Tibial artery (tissue), 4 donors: ENCODE data around the gene STYXL1.
A peak's percentile ranks its signal among the peaks of the same experiment; 100 is the strongest.

ENCODE experiments used
- DNase-seq, 2 donors: peaks; one replicate each; pipeline ENCODE4 v3.0.0-alpha.2; 2019
- H3K27ac ChIP-seq, 2 donors: fragments of 200-600 bp; sonication (generic) in 1 of 2; 1 replicate in 1 of 2; 2 replicates in 1 of 2; pipeline ENCODE4 v1.5.1; 2018 to 2019; ENCODE audit warnings: mild to moderate bottlenecking in 1 of 2
- H3K27me3 ChIP-seq, 2 donors: fragments of 200-600 bp; sonication (generic) in 1 of 2; one replicate each; pipeline versions ENCODE4 v1.5.1 to v1.6.0; 2016 to 2019
- H3K36me3 ChIP-seq, 3 donors: fragments of 200-600 bp; sonication (generic) in 2 of 3; one replicate each; pipeline ENCODE4 v1.5.1; 2016 to 2019; ENCODE audit warnings: mild to moderate bottlenecking in 2 of 3
- H3K4me1 ChIP-seq, 4 donors: fragments of 200-600 bp; sonication (generic) in 2 of 4; 1 replicate in 3 of 4; 2 replicates in 1 of 4; pipeline ENCODE4 v1.5.1; 2016 to 2019
- H3K4me3 ChIP-seq, 2 donors: fragments of 200-600 bp; sonication (generic) in 1 of 2; 1 replicate in 1 of 2; 2 replicates in 1 of 2; pipeline ENCODE4 v1.5.1; 2018 to 2019; ENCODE audit warnings: mild to moderate bottlenecking in 2 of 2
- H3K9me3 ChIP-seq, 3 donors: fragments of 200-600 bp; sonication (generic) in 1 of 3; one replicate each; pipeline ENCODE4 v1.5.1; 2016 to 2019
- CTCF ChIP-seq, 2 experiments: fragments of 200-600 bp in 1 of 2; fragments of 450-650 bp in 1 of 2; IDR thresholded peaks; one replicate each; pipeline ENCODE4 v1.5.1; 2017 to 2019; ENCODE audit warnings: antibody characterized with exemption in 2 of 2, mild to moderate bottlenecking in 1 of 2, moderate library complexity in 1 of 2
- intact Hi-C: fragments of 100-400 bp; cut with DNase I; formaldehyde crosslinking; loops from one replicate; pipeline ENCODE4 v1.15.0; 2023; ENCODE audit warnings: low total_unique reads

Gene STYXL1

GRCh38 chr7:76049295-76049694 lies 1.5 kb upstream of the STYXL1 start:
- H3K4me3 ChIP-seq, result peak overlapping the region; percentile 88 to 99

GRCh38 chr7:76048668-76048988 lies 828 bp upstream of the STYXL1 start:
- Histone ChIP-seq H3K36me3 (peaks cover 0 to 16% (median 12%) of the 10 kb centered on the region in 3 donors), H3K4me1 (peaks cover 0 to 46% (median 26%) of the 10 kb centered on the region in 4 donors), H3K27ac (peak overlapping the region; percentile 87 to 96), H3K9me3 (no peaks in the 10 kb centered on the region), H3K4me3 (peak overlapping the region; percentile 88 to 99), H3K27me3 (no peaks in the 10 kb centered on the region)
- DNase-seq, result no peak
- intact Hi-C loops, result no loop called here
- no peak for TF ChIP-seq CTCF (IDR thresholded peaks at IDR 0.05)

More at GRCh38 chr7:76049295-76049694, 1.5 kb upstream of the STYXL1 start:
- H3K9me3 ChIP-seq, result no peaks in the 10 kb centered on the region
- DNase-seq, result no peak
- peaks cover 0 to 19% (median 18%) of the 10 kb centered on the region in 3 donors for H3K36me3 ChIP-seq
- TF ChIP-seq CTCF (IDR thresholded peaks at IDR 0.05), result no peak
- H3K4me1 ChIP-seq, result peaks cover 0 to 46% (median 26%) of the 10 kb centered on the region in 4 donors
- H3K27ac ChIP-seq, result peak overlapping the region in 1 of 2 donors; percentile 96
- intact Hi-C loops, result no loop called here
- no peaks in the 10 kb centered on the region for H3K27me3 ChIP-seq

GRCh38 chr7:76047305-76047810 lies 442 bp downstream of the STYXL1 start:
- intact Hi-C loops, result no loop called here
- Histone ChIP-seq H3K4me1 (peaks cover 0 to 46% (median 26%) of the 10 kb centered on the region in 4 donors), H3K36me3 (peaks cover 0 to 7% (median 7%) of the 10 kb centered on the region in 3 donors), H3K4me3 (peak overlapping the region; percentile 88 to 99), H3K27ac (peak overlapping the region; percentile 87 to 96), H3K9me3 (no peaks in the 10 kb centered on the region), H3K27me3 (no peaks in the 10 kb centered on the region)
- DNase-seq, result no peak
- TF ChIP-seq CTCF (IDR thresholded peaks at IDR 0.05), result no peak

GRCh38 chr7:76044375-76044865 lies 3.4 kb downstream of the STYXL1 start:
- no peak overlapping the region for H3K4me3 ChIP-seq
- no peak for DNase-seq
- H3K4me1 ChIP-seq, result peaks cover 0 to 32% (median 17%) of the 10 kb centered on the region in 4 donors
- peaks cover 0 to 11% (median 0%) of the 10 kb centered on the region in 3 donors for H3K36me3 ChIP-seq
- no peak for TF ChIP-seq CTCF (IDR thresholded peaks at IDR 0.05)
- no peaks in the 10 kb centered on the region for H3K9me3 ChIP-seq
- no peak overlapping the region for H3K27ac ChIP-seq
- intact Hi-C loops, result no loop called here
- H3K27me3 ChIP-seq, result no peaks in the 10 kb centered on the region

- intact Hi-C loops, result no loop called here
- Histone ChIP-seq H3K27me3 (no peaks in the 10 kb centered on the region), H3K9me3 (no peaks in the 10 kb centered on the region), H3K4me3 (no peak overlapping the region), H3K36me3 (peaks cover 0 to 15% (median 0%) of the 10 kb centered on the region in 3 donors), H3K4me1 (peaks cover 0 to 1% (median 0%) of the 10 kb centered on the region in 4 donors), H3K27ac (no peak overlapping the region)
- TF ChIP-seq CTCF (IDR thresholded peaks at IDR 0.05), result no peak
- no peak for DNase-seq
These were observed 7.7 kb downstream of the STYXL1 start for GRCh38 chr7:76040126-76040525.
